WTC11 (cell line): ENCODE measurements around the gene PDZD2. TPM values are rescaled to one million over a fixed set of nuclear protein-coding genes. Genes with fewer than 3 reads are reported as not detected.

Experiments used
- ATAC-seq: fragments of 200-7000 bp; cut with Tn5 transposase; 2 replicates; pipeline ENCODE4 v1.10.0; 2021; ENCODE audit warnings: mild to moderate bottlenecking, moderate library complexity
- CTCF ChIA-PET: fragments of 300-600 bp; sonication (Branson Sonifier 250); formaldehyde crosslinking; loops from one replicate; lab custom pipeline; 2021; ENCODE audit warnings: antibody characterized with exemption; lab: Charles Lee
- POLR2A ChIA-PET: fragments of 350-600 bp; sonication (Branson Sonifier 250); formaldehyde crosslinking; loops from one replicate; lab custom pipeline; 2021; ENCODE audit warnings: antibody characterized with exemption; lab: Charles Lee
- DNase-seq: peaks from one replicate; pipeline ENCODE4 v3.0.0; 2021; ENCODE audit warnings: low spot score
- H3K27ac Mint-ChIP-seq: 2 replicates; pipeline ENCODE4 v1.8.0; 2021; ENCODE audit warnings: mixed read lengths
- H3K27me3 Mint-ChIP-seq: 2 replicates; pipeline ENCODE4 v1.8.0; 2021; ENCODE audit warnings: low read depth, mild to moderate bottlenecking, moderate library complexity, mixed read lengths
- H3K36me3 Mint-ChIP-seq: 2 replicates; pipeline ENCODE4 v1.8.0; 2021; ENCODE audit warnings: mixed read lengths
- H3K4me1 Mint-ChIP-seq: 2 replicates; pipeline ENCODE4 v1.8.0; 2022; ENCODE audit warnings: mixed read lengths
- H3K4me3 Mint-ChIP-seq: 2 replicates; pipeline ENCODE4 v1.8.0; 2021; ENCODE audit warnings: mild to moderate bottlenecking, moderate library complexity, mixed read lengths
- H3K9me3 Mint-ChIP-seq: 2 replicates; pipeline ENCODE4 v1.8.0; 2021; ENCODE audit warnings: mixed read lengths
- KAT7 ChIP-seq: sonication (generic); formaldehyde crosslinking; IDR thresholded peaks from 2 replicates; pipeline ENCODE4 v1.8.1; 2023; ENCODE audit warnings: missing genetic modification reagents, mild to moderate bottlenecking, borderline replicate concordance
- MXD4 ChIP-seq: fragments of 250-450 bp; sonication (Bioruptor Pico); IDR thresholded peaks from 2 replicates; pipeline ENCODE4 v1.8.0; 2021; ENCODE audit warnings: mild to moderate bottlenecking, moderate library complexity, borderline replicate concordance
- ZNF121 ChIP-seq: sonication (generic); formaldehyde crosslinking; IDR thresholded peaks from 2 replicates; pipeline ENCODE4 v1.8.0; 2023; ENCODE audit warnings: missing genetic modification reagents
- ZNF416 ChIP-seq: fragments of 250-450 bp; sonication (Bioruptor Pico); IDR thresholded peaks from 2 replicates; pipeline ENCODE4 v1.9.0; 2021; ENCODE audit warnings: mild to moderate bottlenecking, inconsistent platforms
- total RNA-seq: library from RNA; stranded (reverse); gene quantifications from 3 replicates; pipeline ENCODE4 v1.2.3, GENCODE V29; 2021
- TF ChIP-seq, protein P1 (sequence below): sonication (generic); formaldehyde crosslinking; IDR thresholded peaks from 2 replicates; pipeline ENCODE4 v1.8.0; 2022; ENCODE audit warnings: missing genetic modification reagents
- TF ChIP-seq, protein P2 (sequence below): sonication (generic); formaldehyde crosslinking; conservative IDR thresholded peaks from 2 replicates; pipeline ENCODE4 v1.8.1; 2022; ENCODE audit warnings: mild to moderate bottlenecking, missing genetic modification reagents
- TF ChIP-seq, protein P3 (sequence below): sonication (generic); formaldehyde crosslinking; IDR thresholded peaks from 2 replicates; pipeline ENCODE4 v1.8.0; 2023; ENCODE audit warnings: mild to moderate bottlenecking, missing genetic modification reagents
- TF ChIP-seq, protein P4 (sequence below): sonication (generic); formaldehyde crosslinking; IDR thresholded peaks from 2 replicates; pipeline ENCODE4 v1.8.1; 2023; ENCODE audit warnings: mild to moderate bottlenecking, missing genetic modification reagents, borderline replicate concordance
- TF ChIP-seq, protein P5 (sequence below): sonication (generic); formaldehyde crosslinking; IDR thresholded peaks from 2 replicates; pipeline ENCODE4 v1.8.0; 2022; ENCODE audit warnings: mild to moderate bottlenecking, missing genetic modification reagents

The PDZD2 gene
- total RNA-seq, 1 experiment from 2014 or later = 11.4 TPM

DNA sequence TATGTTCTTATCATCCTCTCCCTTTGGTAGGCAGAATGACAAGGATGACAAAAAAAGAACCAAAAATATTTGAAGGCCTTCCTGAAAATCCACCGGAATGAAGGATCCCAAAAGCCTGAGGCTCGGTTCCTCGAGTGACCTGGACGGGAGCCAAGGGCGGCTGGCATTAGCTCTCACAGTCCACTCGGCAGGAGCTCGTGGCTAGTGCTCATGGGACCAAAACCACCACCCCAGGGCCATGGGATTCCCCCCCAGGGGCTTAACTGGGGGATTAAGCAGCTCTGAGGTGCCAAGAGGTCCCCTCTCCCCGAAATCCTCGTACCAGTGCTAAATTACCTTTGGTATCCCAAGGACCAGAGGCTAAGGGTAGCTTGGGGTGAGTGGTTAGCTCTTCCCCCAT is 586 bp upstream of the PDZD2 start (continued):
- TF ChIP-seq, protein P1, sequence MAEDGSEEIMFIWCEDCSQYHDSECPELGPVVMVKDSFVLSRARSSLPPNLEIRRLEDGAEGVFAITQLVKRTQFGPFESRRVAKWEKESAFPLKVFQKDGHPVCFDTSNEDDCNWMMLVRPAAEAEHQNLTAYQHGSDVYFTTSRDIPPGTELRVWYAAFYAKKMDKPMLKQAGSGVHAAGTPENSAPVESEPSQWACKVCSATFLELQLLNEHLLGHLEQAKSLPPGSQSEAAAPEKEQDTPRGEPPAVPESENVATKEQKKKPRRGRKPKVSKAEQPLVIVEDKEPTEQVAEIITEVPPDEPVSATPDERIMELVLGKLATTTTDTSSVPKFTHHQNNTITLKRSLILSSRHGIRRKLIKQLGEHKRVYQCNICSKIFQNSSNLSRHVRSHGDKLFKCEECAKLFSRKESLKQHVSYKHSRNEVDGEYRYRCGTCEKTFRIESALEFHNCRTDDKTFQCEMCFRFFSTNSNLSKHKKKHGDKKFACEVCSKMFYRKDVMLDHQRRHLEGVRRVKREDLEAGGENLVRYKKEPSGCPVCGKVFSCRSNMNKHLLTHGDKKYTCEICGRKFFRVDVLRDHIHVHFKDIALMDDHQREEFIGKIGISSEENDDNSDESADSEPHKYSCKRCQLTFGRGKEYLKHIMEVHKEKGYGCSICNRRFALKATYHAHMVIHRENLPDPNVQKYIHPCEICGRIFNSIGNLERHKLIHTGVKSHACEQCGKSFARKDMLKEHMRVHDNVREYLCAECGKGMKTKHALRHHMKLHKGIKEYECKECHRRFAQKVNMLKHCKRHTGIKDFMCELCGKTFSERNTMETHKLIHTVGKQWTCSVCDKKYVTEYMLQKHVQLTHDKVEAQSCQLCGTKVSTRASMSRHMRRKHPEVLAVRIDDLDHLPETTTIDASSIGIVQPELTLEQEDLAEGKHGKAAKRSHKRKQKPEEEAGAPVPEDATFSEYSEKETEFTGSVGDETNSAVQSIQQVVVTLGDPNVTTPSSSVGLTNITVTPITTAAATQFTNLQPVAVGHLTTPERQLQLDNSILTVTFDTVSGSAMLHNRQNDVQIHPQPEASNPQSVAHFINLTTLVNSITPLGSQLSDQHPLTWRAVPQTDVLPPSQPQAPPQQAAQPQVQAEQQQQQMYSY = no peak
- no peak for TF ChIP-seq MXD4
- TF ChIP-seq, protein P2, sequence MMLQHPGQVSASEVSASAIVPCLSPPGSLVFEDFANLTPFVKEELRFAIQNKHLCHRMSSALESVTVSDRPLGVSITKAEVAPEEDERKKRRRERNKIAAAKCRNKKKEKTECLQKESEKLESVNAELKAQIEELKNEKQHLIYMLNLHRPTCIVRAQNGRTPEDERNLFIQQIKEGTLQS (CRISPR knock-in tag) = no peak
- no peak for TF ChIP-seq ZNF121 (CRISPR knock-in tag)
- no peak for TF ChIP-seq KAT7

DNA sequence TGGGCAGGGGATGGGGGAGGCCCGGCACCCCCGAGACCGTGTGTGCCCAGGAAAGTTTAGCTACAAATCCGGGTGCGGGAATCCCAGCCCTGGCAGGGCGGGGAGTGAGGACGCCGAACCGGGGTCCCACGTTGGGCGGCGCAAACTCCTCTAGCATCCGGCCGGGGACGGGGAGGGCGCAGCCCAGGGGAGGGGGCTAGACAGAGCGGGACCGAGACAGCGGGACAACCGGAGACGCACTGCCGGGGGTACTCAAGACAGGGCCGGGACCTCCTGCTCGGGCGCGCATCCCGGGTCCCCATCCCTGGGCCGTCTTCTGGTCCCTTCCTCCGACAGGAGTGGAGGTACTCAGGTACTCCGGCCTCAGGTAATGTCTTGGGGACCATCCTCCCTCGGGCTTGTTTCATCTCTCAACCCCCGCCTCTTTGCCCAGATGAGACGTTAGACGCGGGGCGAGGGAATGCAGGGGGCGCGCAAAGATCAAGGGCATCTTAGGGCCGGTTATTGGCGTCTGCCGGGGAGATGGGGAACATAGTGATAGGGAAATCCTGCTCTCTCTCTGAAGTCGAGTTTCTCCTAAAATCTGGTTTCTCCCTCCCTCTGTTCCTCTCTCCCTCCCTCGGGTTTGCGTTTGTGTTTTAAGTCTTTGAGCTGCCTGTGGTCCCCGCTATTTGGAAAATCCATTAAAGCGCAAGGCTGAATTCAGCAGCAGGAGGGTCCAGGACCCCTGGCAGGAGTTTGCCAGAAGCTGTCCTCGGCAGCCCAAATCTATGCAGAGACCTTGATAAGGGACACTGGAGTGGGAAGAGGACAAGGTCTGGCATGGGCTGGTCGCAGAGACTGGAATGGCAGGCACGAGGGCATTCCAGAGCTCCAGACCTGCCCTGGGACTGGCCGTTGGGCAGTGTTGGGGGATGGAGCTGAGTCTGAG is 815 bp downstream of the PDZD2 start:
- peaks cover 33% of the 10 kb centered on the region for H3K4me1 Mint-ChIP-seq
- TF ChIP-seq, protein P3, sequence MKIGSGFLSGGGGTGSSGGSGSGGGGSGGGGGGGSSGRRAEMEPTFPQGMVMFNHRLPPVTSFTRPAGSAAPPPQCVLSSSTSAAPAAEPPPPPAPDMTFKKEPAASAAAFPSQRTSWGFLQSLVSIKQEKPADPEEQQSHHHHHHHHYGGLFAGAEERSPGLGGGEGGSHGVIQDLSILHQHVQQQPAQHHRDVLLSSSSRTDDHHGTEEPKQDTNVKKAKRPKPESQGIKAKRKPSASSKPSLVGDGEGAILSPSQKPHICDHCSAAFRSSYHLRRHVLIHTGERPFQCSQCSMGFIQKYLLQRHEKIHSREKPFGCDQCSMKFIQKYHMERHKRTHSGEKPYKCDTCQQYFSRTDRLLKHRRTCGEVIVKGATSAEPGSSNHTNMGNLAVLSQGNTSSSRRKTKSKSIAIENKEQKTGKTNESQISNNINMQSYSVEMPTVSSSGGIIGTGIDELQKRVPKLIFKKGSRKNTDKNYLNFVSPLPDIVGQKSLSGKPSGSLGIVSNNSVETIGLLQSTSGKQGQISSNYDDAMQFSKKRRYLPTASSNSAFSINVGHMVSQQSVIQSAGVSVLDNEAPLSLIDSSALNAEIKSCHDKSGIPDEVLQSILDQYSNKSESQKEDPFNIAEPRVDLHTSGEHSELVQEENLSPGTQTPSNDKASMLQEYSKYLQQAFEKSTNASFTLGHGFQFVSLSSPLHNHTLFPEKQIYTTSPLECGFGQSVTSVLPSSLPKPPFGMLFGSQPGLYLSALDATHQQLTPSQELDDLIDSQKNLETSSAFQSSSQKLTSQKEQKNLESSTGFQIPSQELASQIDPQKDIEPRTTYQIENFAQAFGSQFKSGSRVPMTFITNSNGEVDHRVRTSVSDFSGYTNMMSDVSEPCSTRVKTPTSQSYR = no peak
- TF ChIP-seq, protein P4, sequence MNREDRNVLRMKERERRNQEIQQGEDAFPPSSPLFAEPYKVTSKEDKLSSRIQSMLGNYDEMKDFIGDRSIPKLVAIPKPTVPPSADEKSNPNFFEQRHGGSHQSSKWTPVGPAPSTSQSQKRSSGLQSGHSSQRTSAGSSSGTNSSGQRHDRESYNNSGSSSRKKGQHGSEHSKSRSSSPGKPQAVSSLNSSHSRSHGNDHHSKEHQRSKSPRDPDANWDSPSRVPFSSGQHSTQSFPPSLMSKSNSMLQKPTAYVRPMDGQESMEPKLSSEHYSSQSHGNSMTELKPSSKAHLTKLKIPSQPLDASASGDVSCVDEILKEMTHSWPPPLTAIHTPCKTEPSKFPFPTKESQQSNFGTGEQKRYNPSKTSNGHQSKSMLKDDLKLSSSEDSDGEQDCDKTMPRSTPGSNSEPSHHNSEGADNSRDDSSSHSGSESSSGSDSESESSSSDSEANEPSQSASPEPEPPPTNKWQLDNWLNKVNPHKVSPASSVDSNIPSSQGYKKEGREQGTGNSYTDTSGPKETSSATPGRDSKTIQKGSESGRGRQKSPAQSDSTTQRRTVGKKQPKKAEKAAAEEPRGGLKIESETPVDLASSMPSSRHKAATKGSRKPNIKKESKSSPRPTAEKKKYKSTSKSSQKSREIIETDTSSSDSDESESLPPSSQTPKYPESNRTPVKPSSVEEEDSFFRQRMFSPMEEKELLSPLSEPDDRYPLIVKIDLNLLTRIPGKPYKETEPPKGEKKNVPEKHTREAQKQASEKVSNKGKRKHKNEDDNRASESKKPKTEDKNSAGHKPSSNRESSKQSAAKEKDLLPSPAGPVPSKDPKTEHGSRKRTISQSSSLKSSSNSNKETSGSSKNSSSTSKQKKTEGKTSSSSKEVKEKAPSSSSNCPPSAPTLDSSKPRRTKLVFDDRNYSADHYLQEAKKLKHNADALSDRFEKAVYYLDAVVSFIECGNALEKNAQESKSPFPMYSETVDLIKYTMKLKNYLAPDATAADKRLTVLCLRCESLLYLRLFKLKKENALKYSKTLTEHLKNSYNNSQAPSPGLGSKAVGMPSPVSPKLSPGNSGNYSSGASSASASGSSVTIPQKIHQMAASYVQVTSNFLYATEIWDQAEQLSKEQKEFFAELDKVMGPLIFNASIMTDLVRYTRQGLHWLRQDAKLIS = no peak
- TF ChIP-seq, protein P5, sequence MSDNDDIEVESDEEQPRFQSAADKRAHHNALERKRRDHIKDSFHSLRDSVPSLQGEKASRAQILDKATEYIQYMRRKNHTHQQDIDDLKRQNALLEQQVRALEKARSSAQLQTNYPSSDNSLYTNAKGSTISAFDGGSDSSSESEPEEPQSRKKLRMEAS = 0 out of 2 replicates have a peak, but pooled peaks have one; percentile 11
- TF ChIP-seq, protein P1 = peak; percentile 84
- no peak for TF ChIP-seq ZNF416 (CRISPR knock-in tag)
- TF ChIP-seq KAT7 = 0 out of 2 replicates have a peak, but pooled peaks have one; percentile 46
- H3K27ac Mint-ChIP-seq = no peak overlapping the region
- H3K4me3 Mint-ChIP-seq = peak overlapping the region; percentile 78
- ChIA-PET CTCF (interaction anchor here (0.8 to 5.1 kb wide), 10 partner anchors 8 to 453 kb away, joined by 3 to 36 read pairs (median 6); no protein-coding TSS in a partner anchor), POLR2A (interaction anchor here (0.5 to 2.0 kb wide), 2 partner anchors 21 to 62 kb away, joined by 3 to 5 read pairs; no protein-coding TSS in a partner anchor)
- DNase-seq (peak; percentile 44), ATAC-seq (peak; percentile 15)
- H3K27me3 Mint-ChIP-seq = no peaks in the 10 kb centered on the region
- no peaks in the 10 kb centered on the region for H3K36me3 Mint-ChIP-seq
- H3K9me3 Mint-ChIP-seq = no peaks in the 10 kb centered on the region
